Activated CD8-positive, alpha-beta T cell treated with anti-CD3 and anti-CD28 coated beads for 36 hours (primary cell): ENCODE results near the gene DFFB. TPM values are rescaled to one million over a fixed set of nuclear protein-coding genes. Genes with fewer than 3 reads are reported as not detected.

Experiments
- ATAC-seq: fragments of 200-7000 bp; cut with Tn5 transposase; one replicate; pipeline ENCODE4 v1.10.0; 2021; ENCODE audit warnings: mild to moderate bottlenecking, moderate library complexity
- CTCF ChIA-PET: fragments of 350-600 bp; sonication (Branson Sonifier 250); formaldehyde crosslinking; loops from one replicate; lab custom pipeline; 2021; ENCODE audit warnings: antibody characterized with exemption; lab: Charles Lee
- POLR2A ChIA-PET: fragments of 350-600 bp; sonication (Branson Sonifier 250); formaldehyde crosslinking; loops from one replicate; lab custom pipeline; 2021; ENCODE audit warnings: antibody characterized with exemption; lab: Charles Lee
- DNase-seq: peaks from one replicate; pipeline ENCODE4 v3.0.0-alpha.2; 2020
- H3K27ac Mint-ChIP-seq: one replicate; pipeline ENCODE4 v1.8.0; 2021; ENCODE audit warnings: mild to moderate bottlenecking, mixed read lengths
- H3K27me3 Mint-ChIP-seq: one replicate; pipeline ENCODE4 v1.8.0; 2021; ENCODE audit warnings: mixed read lengths
- H3K36me3 Mint-ChIP-seq: one replicate; pipeline ENCODE4 v1.8.0; 2021; ENCODE audit warnings: low read depth, mixed read lengths
- H3K4me1 Mint-ChIP-seq: one replicate; pipeline ENCODE4 v1.8.0; 2021; ENCODE audit warnings: low read depth, mixed read lengths
- H3K4me3 Mint-ChIP-seq: one replicate; pipeline ENCODE4 v1.8.0; 2021; ENCODE audit warnings: mild to moderate bottlenecking, moderate library complexity, mixed read lengths
- H3K9me3 Mint-ChIP-seq: one replicate; pipeline ENCODE4 v1.8.0; 2021; ENCODE audit warnings: mixed read lengths
- CTCF ChIP-seq: fragments of 200-600 bp; IDR thresholded peaks from one replicate; pipeline ENCODE4 v1.8.0; 2022; ENCODE audit warnings: antibody characterized with exemption, mild to moderate bottlenecking
- intact Hi-C: fragments of 100-400 bp; cut with micrococcal nuclease; formaldehyde crosslinking; loops from one replicate; pipeline ENCODE4 v1.10.0; 2022
- total RNA-seq, 2 experiments: library from RNA; stranded (reverse); gene quantifications; one replicate each; pipeline ENCODE4 v1.2.3, GENCODE V29; 2021

Gene DFFB
- total RNA-seq, 2 experiments from 2014 or later: 9.3 to 9.7 TPM

GRCh38 chr1:3886691-3887090 is 29.4 kb downstream of the DFFB start:
- Mint-ChIP-seq H3K36me3 (peaks cover 41% of the 10 kb centered on the region), H3K9me3 (no peaks in the 10 kb centered on the region), H3K4me3 (no peak overlapping the region), H3K27me3 (no peaks in the 10 kb centered on the region), H3K27ac (no peak overlapping the region), H3K4me1 (peaks cover 24% of the 10 kb centered on the region)
- ChIA-PET CTCF (no interaction called here), POLR2A (interaction anchor here (0.5 to 0.8 kb wide), 2 partner anchors 13 to 87 kb away, joined by 3 to 4 read pairs; partner anchors contain the start of gene C1orf174)
- DNase-seq (no peak), ATAC-seq (no peak)
- intact Hi-C loops: no loop called here
- no peak for TF ChIP-seq CTCF

GRCh38 chr1:3888301-3888700 is 31.0 kb downstream of the DFFB start:
- H3K4me3 Mint-ChIP-seq: no peak overlapping the region
- CTCF ChIA-PET: interaction anchor here (2.0 kb wide), 1 partner anchor 11 kb away, joined by 4 read pairs; no protein-coding TSS in a partner anchor
- peaks cover 49% of the 10 kb centered on the region for H3K36me3 Mint-ChIP-seq
- no peak for DNase-seq
- H3K27ac Mint-ChIP-seq: no peak overlapping the region
- peaks cover 28% of the 10 kb centered on the region for H3K4me1 Mint-ChIP-seq
- ATAC-seq: no peak
- no peaks in the 10 kb centered on the region for H3K27me3 Mint-ChIP-seq
- no peak for TF ChIP-seq CTCF
- H3K9me3 Mint-ChIP-seq: no peaks in the 10 kb centered on the region
- intact Hi-C loops: no loop called here
- POLR2A ChIA-PET: no interaction called here

- Mint-ChIP-seq H3K4me1 (peaks cover 30% of the 10 kb centered on the region), H3K9me3 (no peaks in the 10 kb centered on the region), H3K4me3 (no peak overlapping the region), H3K27ac (peak overlapping the region; percentile 61), H3K27me3 (no peaks in the 10 kb centered on the region), H3K36me3 (peaks cover 45% of the 10 kb centered on the region)
- CTCF ChIA-PET: no interaction called here
- DNase-seq: peak; percentile 15
- ATAC-seq: peak; percentile 51
- no peak for TF ChIP-seq CTCF
- intact Hi-C loops: no loop called here
- POLR2A ChIA-PET: interaction anchor here (1.2 to 1.4 kb wide), 2 partner anchors 10 to 32 kb away, joined by 3 to 7 read pairs; partner anchors contain the start of genes C1orf174, CEP104 and DFFB
Observed at GRCh38 chr1:3889936-3890335, 32.7 kb downstream of the DFFB start.

GRCh38 chr1:3890389-3891328 is 33.4 kb downstream of the DFFB start:
- Mint-ChIP-seq H3K36me3 (peaks cover 46% of the 10 kb centered on the region), H3K9me3 (no peaks in the 10 kb centered on the region), H3K27me3 (no peaks in the 10 kb centered on the region), H3K4me1 (peaks cover 31% of the 10 kb centered on the region), H3K27ac (peak overlapping the region; percentile 61), H3K4me3 (no peak overlapping the region)
- DNase-seq: peak; percentile 25
- ChIA-PET POLR2A (interaction anchor here (1.2 to 1.4 kb wide), 3 partner anchors 9 to 33 kb away, joined by 3 to 7 read pairs (median 3); partner anchors contain the start of genes C1orf174, CEP104 and DFFB), CTCF (interaction anchor here (1.0 to 1.1 kb wide), 3 partner anchors 10 to 33 kb away, joined by 3 to 8 read pairs (median 3); partner anchors contain the start of gene DFFB)
- ATAC-seq: peak; percentile 80
- intact Hi-C loops: no loop called here
- TF ChIP-seq CTCF: no peak
